Ishikawa (cell line): ENCODE results near the gene ZNF548.

Experiments
- CEBPB ChIP-seq: IDR thresholded peaks from 2 replicates; pipeline ENCODE4 v1.6.1; 2012
- CREB1 ChIP-seq: IDR thresholded peaks from 2 replicates; pipeline ENCODE4 v1.6.1; 2012; ENCODE audit warnings: low read depth
- EGR1 ChIP-seq: IDR thresholded peaks from 2 replicates; pipeline ENCODE4 v1.6.1; 2012
- EP300 ChIP-seq: IDR thresholded peaks from 2 replicates; pipeline ENCODE4 v1.6.1; 2012; ENCODE audit warnings: borderline replicate concordance
- FOXM1 ChIP-seq: IDR thresholded peaks from 2 replicates; pipeline ENCODE4 v1.6.1; 2012; ENCODE audit warnings: low read depth, borderline replicate concordance
- NFIC ChIP-seq: IDR thresholded peaks from 2 replicates; pipeline ENCODE4 v1.6.1; 2012
- RAD21 ChIP-seq: IDR thresholded peaks from 2 replicates; pipeline ENCODE4 v1.6.1; 2012; ENCODE audit warnings: low read depth
- TAF1 ChIP-seq: IDR thresholded peaks from 2 replicates; pipeline ENCODE4 v1.6.1; 2012; ENCODE audit warnings: low read depth, mild to moderate bottlenecking
- TCF12 ChIP-seq: IDR thresholded peaks from 2 replicates; pipeline ENCODE4 v1.6.1; 2012; ENCODE audit warnings: low read depth
- TEAD4 ChIP-seq: IDR thresholded peaks from 2 replicates; pipeline ENCODE4 v1.6.1; 2012
- YY1 ChIP-seq: IDR thresholded peaks from 2 replicates; pipeline ENCODE4 v1.6.1; 2012; ENCODE audit warnings: low read depth
- ZBTB7A ChIP-seq: IDR thresholded peaks from 2 replicates; pipeline ENCODE4 v1.6.1; 2012; ENCODE audit warnings: low read depth
- TF ChIP-seq, protein P1 (sequence below): IDR thresholded peaks from 2 replicates; pipeline ENCODE4 v1.6.1; 2012
- TF ChIP-seq, protein P2 (sequence below): IDR thresholded peaks from 2 replicates; pipeline ENCODE4 v1.6.1; 2012
- TF ChIP-seq, protein P3 (sequence below): IDR thresholded peaks from 2 replicates; pipeline ENCODE4 v1.6.1; 2012; ENCODE audit warnings: low read depth, mild to moderate bottlenecking

Gene ZNF548

DNA sequence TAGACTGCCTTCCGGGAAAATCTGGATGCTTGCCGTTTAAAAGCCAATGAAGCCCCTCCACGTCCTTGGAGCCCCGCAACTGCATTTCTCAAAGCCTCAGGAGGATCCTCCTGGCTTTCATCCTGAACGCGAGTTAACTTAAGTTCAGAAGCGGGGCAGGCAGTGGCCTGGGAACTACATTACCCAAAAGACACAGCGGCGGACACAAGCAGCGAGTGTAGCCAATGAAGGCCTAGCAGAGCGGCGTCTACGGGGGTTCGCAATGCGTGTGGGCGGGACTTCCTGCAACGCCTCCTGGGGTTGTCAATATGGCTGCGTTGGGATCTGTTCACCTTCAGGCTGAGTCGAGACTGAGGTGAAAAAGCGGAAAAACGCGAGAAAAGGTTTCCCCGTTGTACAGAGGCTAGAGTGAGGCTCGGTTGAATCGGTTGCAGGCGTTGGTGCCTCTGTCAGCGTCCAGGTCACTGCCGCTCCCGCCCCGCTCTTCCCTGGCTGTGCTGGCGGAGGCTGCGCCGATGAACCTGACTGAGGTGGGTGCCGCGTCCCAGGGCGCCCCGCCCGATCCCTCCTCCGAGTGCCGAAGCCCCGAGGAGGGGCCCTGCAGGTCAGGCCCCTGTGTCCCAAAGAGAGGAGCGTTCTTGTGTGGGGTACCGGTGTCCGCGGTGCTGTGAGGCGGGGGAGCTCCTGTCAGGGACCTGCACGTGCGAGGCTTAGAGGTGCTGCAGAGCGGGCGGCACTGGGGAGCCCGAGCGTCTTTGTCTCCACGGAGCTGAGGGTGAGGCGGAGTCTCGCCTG, 21.4 kb downstream of the ZNF548 start, which contains the start of gene ZNF17:
Gene ZNF17, plus strand, starts transcription at position 285 of the 795 bp plus-strand sequence. CDS start 2,455 bp downstream, outside the sequence.
- TF ChIP-seq CEBPB (no peak), NFIC (no peak), FOXM1 (no peak), TEAD4 (0 out of 2 replicates have a peak, but pooled peaks have one; percentile 13), ZBTB7A (no peak), RAD21 (no peak), YY1 (peak; percentile 97), TAF1 (peak; percentile 85), TCF12 (no peak), CREB1 (peak; percentile 67), EGR1 (peak; percentile 30; the same call in 1 of the 2 replicates)
- TF ChIP-seq, protein P1, sequence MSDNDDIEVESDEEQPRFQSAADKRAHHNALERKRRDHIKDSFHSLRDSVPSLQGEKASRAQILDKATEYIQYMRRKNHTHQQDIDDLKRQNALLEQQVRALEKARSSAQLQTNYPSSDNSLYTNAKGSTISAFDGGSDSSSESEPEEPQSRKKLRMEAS: peak; percentile 27; the same call in 1 of the 2 replicates
- TF ChIP-seq, protein P2, sequence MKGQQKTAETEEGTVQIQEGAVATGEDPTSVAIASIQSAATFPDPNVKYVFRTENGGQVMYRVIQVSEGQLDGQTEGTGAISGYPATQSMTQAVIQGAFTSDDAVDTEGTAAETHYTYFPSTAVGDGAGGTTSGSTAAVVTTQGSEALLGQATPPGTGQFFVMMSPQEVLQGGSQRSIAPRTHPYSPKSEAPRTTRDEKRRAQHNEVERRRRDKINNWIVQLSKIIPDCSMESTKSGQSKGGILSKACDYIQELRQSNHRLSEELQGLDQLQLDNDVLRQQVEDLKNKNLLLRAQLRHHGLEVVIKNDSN: peak; percentile 42; the same call in 1 of the 2 replicates

DNA sequence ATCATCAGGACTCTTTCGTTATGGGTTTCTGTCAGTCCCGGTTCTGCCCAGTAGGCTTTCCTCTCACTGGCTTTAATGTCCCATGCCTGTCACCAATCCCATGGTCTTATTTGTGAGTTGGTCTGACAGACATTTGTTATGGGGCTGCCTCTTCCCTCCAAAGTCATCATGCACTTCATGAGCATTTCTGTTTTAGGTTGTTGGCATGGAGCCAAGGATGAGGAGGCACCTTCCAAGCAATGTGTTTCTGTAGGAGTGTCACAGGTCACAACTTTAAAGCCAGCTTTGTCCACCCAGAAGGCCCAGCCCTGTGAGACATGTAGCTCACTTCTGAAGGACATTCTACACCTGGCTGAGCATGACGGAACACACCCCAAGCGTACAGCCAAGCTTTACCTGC, 29.8 kb downstream of the ZNF548 start:
- no peak for TF ChIP-seq RAD21
- TF ChIP-seq NFIC: peak; percentile 46
- no peak for TF ChIP-seq FOXM1

DNA sequence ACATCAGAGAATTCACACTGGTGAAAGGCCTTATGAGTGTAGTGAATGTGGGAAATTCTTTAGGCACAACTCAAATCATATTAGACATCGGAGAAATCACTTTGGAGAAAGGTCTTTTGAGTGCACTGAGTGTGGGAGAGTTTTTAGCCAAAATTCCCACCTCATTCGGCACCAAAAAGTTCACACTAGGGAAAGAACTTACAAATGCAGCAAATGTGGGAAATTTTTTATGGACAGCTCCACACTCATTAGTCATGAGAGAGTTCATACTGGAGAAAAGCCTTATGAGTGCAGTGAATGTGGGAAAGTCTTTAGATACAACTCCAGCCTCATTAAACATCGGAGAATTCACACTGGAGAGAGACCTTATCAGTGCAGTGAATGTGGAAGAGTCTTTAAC, 31.4 kb downstream of the ZNF548 start:
- TF ChIP-seq TCF12 (no peak), FOXM1 (no peak), TAF1 (no peak), EP300 (no peak), ZBTB7A (no peak), CEBPB (no peak), EGR1 (no peak), RAD21 (no peak), NFIC (no peak), YY1 (no peak), CREB1 (no peak), TEAD4 (no peak)
- TF ChIP-seq, protein P1: no peak
- TF ChIP-seq, protein P2: no peak
- TF ChIP-seq, protein P3, sequence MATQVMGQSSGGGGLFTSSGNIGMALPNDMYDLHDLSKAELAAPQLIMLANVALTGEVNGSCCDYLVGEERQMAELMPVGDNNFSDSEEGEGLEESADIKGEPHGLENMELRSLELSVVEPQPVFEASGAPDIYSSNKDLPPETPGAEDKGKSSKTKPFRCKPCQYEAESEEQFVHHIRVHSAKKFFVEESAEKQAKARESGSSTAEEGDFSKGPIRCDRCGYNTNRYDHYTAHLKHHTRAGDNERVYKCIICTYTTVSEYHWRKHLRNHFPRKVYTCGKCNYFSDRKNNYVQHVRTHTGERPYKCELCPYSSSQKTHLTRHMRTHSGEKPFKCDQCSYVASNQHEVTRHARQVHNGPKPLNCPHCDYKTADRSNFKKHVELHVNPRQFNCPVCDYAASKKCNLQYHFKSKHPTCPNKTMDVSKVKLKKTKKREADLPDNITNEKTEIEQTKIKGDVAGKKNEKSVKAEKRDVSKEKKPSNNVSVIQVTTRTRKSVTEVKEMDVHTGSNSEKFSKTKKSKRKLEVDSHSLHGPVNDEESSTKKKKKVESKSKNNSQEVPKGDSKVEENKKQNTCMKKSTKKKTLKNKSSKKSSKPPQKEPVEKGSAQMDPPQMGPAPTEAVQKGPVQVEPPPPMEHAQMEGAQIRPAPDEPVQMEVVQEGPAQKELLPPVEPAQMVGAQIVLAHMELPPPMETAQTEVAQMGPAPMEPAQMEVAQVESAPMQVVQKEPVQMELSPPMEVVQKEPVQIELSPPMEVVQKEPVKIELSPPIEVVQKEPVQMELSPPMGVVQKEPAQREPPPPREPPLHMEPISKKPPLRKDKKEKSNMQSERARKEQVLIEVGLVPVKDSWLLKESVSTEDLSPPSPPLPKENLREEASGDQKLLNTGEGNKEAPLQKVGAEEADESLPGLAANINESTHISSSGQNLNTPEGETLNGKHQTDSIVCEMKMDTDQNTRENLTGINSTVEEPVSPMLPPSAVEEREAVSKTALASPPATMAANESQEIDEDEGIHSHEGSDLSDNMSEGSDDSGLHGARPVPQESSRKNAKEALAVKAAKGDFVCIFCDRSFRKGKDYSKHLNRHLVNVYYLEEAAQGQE: no peak

DNA sequence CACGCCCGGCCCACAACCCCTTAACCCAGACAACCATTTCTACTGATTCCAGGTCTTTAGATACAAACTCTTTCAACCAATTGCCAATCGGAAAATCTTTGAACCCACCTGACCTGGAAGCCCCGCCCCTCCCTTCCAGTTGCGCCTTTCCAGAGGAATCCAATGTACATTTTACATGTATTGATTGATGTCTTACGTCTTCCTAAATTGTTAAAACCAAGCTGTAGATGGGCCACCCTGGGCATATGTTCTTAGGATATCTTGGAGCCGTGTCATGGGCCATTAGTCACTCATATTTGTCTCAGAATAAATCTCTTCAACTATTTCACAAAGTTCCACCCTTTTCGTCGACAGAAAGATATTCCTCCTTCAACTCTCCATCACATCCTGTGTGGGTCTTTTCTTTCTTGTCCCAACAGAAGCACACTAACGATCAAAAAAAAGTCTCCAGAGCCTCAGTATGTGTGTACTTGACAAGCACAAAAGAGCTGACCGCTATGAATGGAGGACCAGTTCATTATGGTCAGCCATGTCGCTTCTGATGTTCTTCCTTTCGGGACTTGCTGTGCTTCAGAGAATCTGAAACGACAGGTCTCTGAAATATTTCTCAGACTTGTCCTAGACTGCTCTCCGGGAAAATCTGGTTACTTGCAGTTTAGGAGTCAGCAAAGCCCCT, 44.9 kb downstream of the ZNF548 start:
- TF ChIP-seq TAF1: no peak
- TF ChIP-seq RAD21: no peak
- TF ChIP-seq NFIC: no peak
- TF ChIP-seq EGR1: no peak
- no peak for TF ChIP-seq TEAD4
- TF ChIP-seq FOXM1: no peak
- TF ChIP-seq CREB1: no peak
- TF ChIP-seq, protein P1: no peak
- TF ChIP-seq, protein P3: no peak
- TF ChIP-seq, protein P2: no peak
- TF ChIP-seq TCF12: no peak
- TF ChIP-seq ZBTB7A: no peak
- no peak for TF ChIP-seq YY1
- TF ChIP-seq EP300: no peak
- TF ChIP-seq CEBPB: no peak
